SK-N-SH (cell line): Measurements from ENCODE around the gene DDX24. TPM values are rescaled to one million over a fixed set of nuclear protein-coding genes. Genes with fewer than 3 reads are reported as not detected.

Source experiments
- CTCF ChIA-PET: fragments of 300-600, 350-600 bp; formaldehyde crosslinking; extraction: SDS; loops from one replicate; lab custom pipeline; 2021; lab: Yijun Ruan, JAX
- POLR2A ChIA-PET: fragments of 350-600 bp; sonication (Branson Sonifier 250); formaldehyde crosslinking; extraction: SDS; loops from one replicate; lab custom pipeline; 2020; ENCODE audit warnings: antibody characterized with exemption, inconsistent platforms; lab: Yijun Ruan, JAX
- DNase-seq: peaks from one replicate; pipeline ENCODE4 v3.0.0; 2012
- H2AFZ ChIP-seq: fragments of 200-600 bp; sonication (generic); 2 replicates; pipeline ENCODE4 v1.8.1; 2016; ENCODE audit warnings: antibody characterized with exemption, mild to moderate bottlenecking, low read depth
- H3F3A ChIP-seq: fragments of 200-600 bp; sonication (generic); replicated peaks from 2 replicates; pipeline ENCODE3; 2016; ENCODE audit warnings: antibody characterized with exemption, mild to moderate bottlenecking; ENCODE audit not compliant: insufficient read depth
- H3K27ac ChIP-seq, 2 experiments: fragments of 200-500 bp in 1 of 2; fragments of 200-600 bp in 1 of 2; sonication (Bioruptor generic) in 1 of 2; sonication (generic), shearing (Covaris generic) in 1 of 2; 2 replicates each; pipeline versions ENCODE4 v1.5.1 to v1.6.1; 2014 to 2016; ENCODE audit warnings: low read depth in 2 of 2, inconsistent platforms in 1 of 2, low read length in 1 of 2, mild to moderate bottlenecking in 1 of 2, mixed read lengths in 1 of 2
- H3K27me3 ChIP-seq: fragments of 200-600 bp; sonication (generic), shearing (Covaris generic); 2 replicates; pipeline ENCODE4 v1.6.1; 2016; ENCODE audit warnings: mixed run types; ENCODE audit not compliant: insufficient read depth
- H3K36me3 ChIP-seq, 2 experiments: fragments of 200-500 bp in 1 of 2; fragments of 200-600 bp in 1 of 2; sonication (Bioruptor generic) in 1 of 2; sonication (generic) in 1 of 2; replicated peaks in 1 of 2; 2 replicates each; pipeline versions ENCODE3 to v1.5.1; 2014 to 2016; ENCODE audit warnings: low read length in 1 of 2, mild to moderate bottlenecking in 1 of 2; ENCODE audit not compliant: insufficient read depth in 2 of 2, control insufficient read depth in 1 of 2
- H3K4me1 ChIP-seq, 2 experiments: fragments of 200-500 bp in 1 of 2; fragments of 200-600 bp in 1 of 2; sonication (Bioruptor generic) in 1 of 2; sonication (generic), shearing (Covaris generic) in 1 of 2; 2 replicates each; pipeline versions ENCODE4 v1.5.1 to v1.6.1; 2014 to 2016; ENCODE audit warnings: low read depth in 1 of 2, low read length in 1 of 2, mixed run types in 1 of 2; ENCODE audit not compliant: insufficient read depth in 2 of 2, control insufficient read depth in 1 of 2
- H3K4me2 ChIP-seq: fragments of 200-600 bp; sonication (generic), shearing (Covaris generic); 2 replicates; pipeline ENCODE4 v1.6.1; 2017; ENCODE audit warnings: mixed run types
- H3K4me3 ChIP-seq, 2 experiments: fragments of 200-500 bp in 1 of 2; fragments of 200-600 bp in 1 of 2; sonication (Bioruptor generic) in 1 of 2; sonication (generic), shearing (Covaris generic) in 1 of 2; 2 replicates each; pipeline versions ENCODE4 v1.5.1 to v1.8.1; 2014 to 2016; ENCODE audit warnings: low read depth in 2 of 2, inconsistent platforms in 1 of 2, low read length in 1 of 2, mild to moderate bottlenecking in 1 of 2, mixed read lengths in 1 of 2, moderate library complexity in 1 of 2
- H3K79me2 ChIP-seq: fragments of 200-600 bp; sonication (generic); 2 replicates; pipeline ENCODE4 v1.8.1; 2017; ENCODE audit warnings: mild to moderate bottlenecking; ENCODE audit not compliant: insufficient read depth
- H3K9ac ChIP-seq: fragments of 200-600 bp; sonication (generic); 2 replicates; pipeline ENCODE4 v1.6.1; 2017; ENCODE audit warnings: mixed run types
- H3K9me2 ChIP-seq: fragments of 200-600 bp; sonication (generic); 2 replicates; pipeline ENCODE4 v1.6.1; 2017; ENCODE audit warnings: mixed run types
- H3K9me3 ChIP-seq: fragments of 200-600 bp; sonication (generic); 2 replicates; pipeline ENCODE4 v1.6.1; 2017; ENCODE audit warnings: mixed run types, mild to moderate bottlenecking, moderate library complexity
- H4K20me1 ChIP-seq: fragments of 200-600 bp; sonication (generic); 2 replicates; pipeline ENCODE4 v1.6.1; 2017; ENCODE audit warnings: mild to moderate bottlenecking, mixed run types; ENCODE audit not compliant: insufficient read depth
- CHD2 ChIP-seq: fragments of 150-350 bp; IDR thresholded peaks from 2 replicates; pipeline ENCODE4 v1.6.1; 2018; ENCODE audit warnings: low read length; ENCODE audit not compliant: partially characterized antibody
- EP300 ChIP-seq, 2 experiments: IDR thresholded peaks; 2 replicates each; pipeline versions ENCODE4 v1.4.0 to v1.6.1; 2012; ENCODE audit warnings: borderline replicate concordance in 1 of 2, low read depth in 1 of 2, low read length in 1 of 2
- EZH2phosphoT487 ChIP-seq: fragments of 200-600 bp; sonication (generic); IDR thresholded peaks from 2 replicates; pipeline ENCODE4 v1.6.1; 2017; ENCODE audit warnings: low read depth, mixed run types, mild to moderate bottlenecking, antibody characterized with exemption, moderate library complexity, borderline replicate concordance
- GATA2 ChIP-seq: sonication (generic); formaldehyde crosslinking; IDR thresholded peaks from 2 replicates; pipeline ENCODE4 v1.5.0; 2020; ENCODE audit warnings: mild to moderate bottlenecking, missing genetic modification reagents
- JUND ChIP-seq: IDR thresholded peaks from 2 replicates; pipeline ENCODE4 v1.4.0; 2012
- MEF2A ChIP-seq: IDR thresholded peaks from 2 replicates; pipeline ENCODE4 v1.4.0; 2012; ENCODE audit warnings: low read depth, borderline replicate concordance
- MXI1 ChIP-seq: IDR thresholded peaks from 2 replicates; pipeline ENCODE4 v1.6.1; 2012; ENCODE audit warnings: mild to moderate bottlenecking, low read depth, low read length, improper control_type of control experiment
- NFIC ChIP-seq: IDR thresholded peaks from 2 replicates; pipeline ENCODE4 v1.4.0; 2012; ENCODE audit warnings: borderline replicate concordance
- NRF1 ChIP-seq: IDR thresholded peaks from 2 replicates; pipeline ENCODE4 v1.6.1; 2012; ENCODE audit warnings: low read depth, mild to moderate bottlenecking, low read length
- PBX3 ChIP-seq: IDR thresholded peaks from 2 replicates; pipeline ENCODE4; 2012
- RAD21 ChIP-seq: IDR thresholded peaks from 2 replicates; pipeline ENCODE4 v1.6.1; 2012; ENCODE audit warnings: mild to moderate bottlenecking, low read length
- RFX5 ChIP-seq: IDR thresholded peaks from 2 replicates; pipeline ENCODE4 v1.6.1; 2012; ENCODE audit warnings: mild to moderate bottlenecking, improper control_type of control experiment, low read length
- SIN3A ChIP-seq: IDR thresholded peaks from 2 replicates; pipeline ENCODE4 v1.6.1; 2012; ENCODE audit warnings: low read depth, mild to moderate bottlenecking, low read length, moderate library complexity, borderline replicate concordance
- TAF1 ChIP-seq: IDR thresholded peaks from 2 replicates; pipeline ENCODE4 v1.6.1; 2012; ENCODE audit warnings: low read depth, mild to moderate bottlenecking, low read length, moderate library complexity, borderline replicate concordance
- TCF12 ChIP-seq: IDR thresholded peaks from 2 replicates; pipeline ENCODE4 v1.4.0; 2012
- YY1 ChIP-seq: IDR thresholded peaks from 2 replicates; pipeline ENCODE4 v1.4.0; 2012; ENCODE audit warnings: low read depth, mild to moderate bottlenecking
- WGBS: methylation state at CpG from one replicate; pipeline ENCODE4 v1.1.6; 2017; ENCODE audit warnings: low lambda C conversion rate; 5-methylcytosine and 5-hydroxymethylcytosine counted together
- polyA plus RNA-seq, 3 experiments: library from polyadenylated mRNA; depleted of rRNA; stranded (reverse); fragments of >200 nt; gene quantifications; 2 replicates each; pipeline ENCODE4 v1.2.3, GENCODE V29; 2012
- TF ChIP-seq, protein P1 (sequence below): fragments of 150-350 bp; IDR thresholded peaks from 2 replicates; pipeline ENCODE4 v1.6.1; 2016; ENCODE audit warnings: mild to moderate bottlenecking, low read depth, low read length
- TF ChIP-seq, protein P2 (sequence below): IDR thresholded peaks from 2 replicates; pipeline ENCODE4 v1.6.1; 2012; ENCODE audit warnings: mild to moderate bottlenecking, low read depth, low read length, moderate library complexity

DDX24 gene
- polyA plus RNA-seq, 1 of the 3 experiments (the other 2 are of a cell fraction) = 108 TPM

DNA sequence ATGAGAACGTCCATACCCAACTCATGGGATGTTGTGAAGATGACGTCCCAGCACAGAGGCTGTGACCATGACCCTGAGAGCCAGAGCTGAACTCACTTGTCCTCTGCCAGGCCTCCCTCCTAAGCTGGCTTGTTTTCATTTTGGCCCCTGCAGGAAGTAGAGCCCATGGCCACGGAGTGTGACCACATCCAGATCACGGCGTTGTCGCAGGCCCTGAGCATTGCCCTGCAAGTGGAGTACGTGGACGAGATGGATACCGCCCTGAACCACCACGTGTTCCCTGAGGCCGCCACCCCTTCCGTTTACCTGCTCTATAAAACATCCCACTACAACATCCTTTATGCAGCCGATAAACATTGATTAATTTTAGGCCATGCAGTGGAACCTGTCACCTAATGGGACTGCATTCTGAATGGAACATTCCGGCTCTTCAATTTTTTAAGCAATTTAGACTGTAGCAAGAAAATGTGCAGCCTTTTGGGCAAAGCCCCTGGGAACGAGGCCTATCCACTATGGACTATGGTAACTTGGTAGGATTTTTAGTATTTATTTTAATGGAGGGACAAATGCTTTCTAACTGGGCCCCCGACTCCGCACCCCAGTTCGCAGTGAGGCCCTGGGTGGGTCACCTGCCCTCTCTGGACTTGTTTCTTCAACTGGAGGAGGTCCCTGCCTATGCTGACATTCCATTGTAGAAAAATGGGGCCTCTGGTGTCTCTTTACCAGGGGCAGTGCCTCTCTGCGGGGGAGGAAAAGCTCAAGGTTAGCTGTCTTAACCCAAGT lies 35.2 kb downstream of the DDX24 start:
- 94% methylated on average over 14 of the region's 19 CpGs for WGBS

More for the DNA sequence above, 35.2 kb downstream of the DDX24 start:
- H3K4me2 ChIP-seq = no peak overlapping the region
- H3K4me3 ChIP-seq = no peak overlapping the region
- peaks cover 0 to 15% of the 10 kb centered on the region in 2 experiments; a peak in 2 of 4 replicates for H3K4me1 ChIP-seq
- no peak overlapping the region for H2AFZ ChIP-seq
- no peaks in the 10 kb centered on the region for H3K79me2 ChIP-seq
- TF ChIP-seq SIN3A = no peak
- no peak for TF ChIP-seq CHD2
- no peak for TF ChIP-seq TAF1
- no peak for TF ChIP-seq EP300 (IDR thresholded peaks at IDR 0.05; ENCODE audit: borderline replicate concordance in 1 of 2, low read depth in 1 of 2, low read length in 1 of 2)
- TF ChIP-seq NRF1 = no peak
- TF ChIP-seq RAD21 = no peak
- no peak for TF ChIP-seq PBX3
- no peak for TF ChIP-seq YY1
- no peak for TF ChIP-seq JUND
- TF ChIP-seq, protein P1, sequence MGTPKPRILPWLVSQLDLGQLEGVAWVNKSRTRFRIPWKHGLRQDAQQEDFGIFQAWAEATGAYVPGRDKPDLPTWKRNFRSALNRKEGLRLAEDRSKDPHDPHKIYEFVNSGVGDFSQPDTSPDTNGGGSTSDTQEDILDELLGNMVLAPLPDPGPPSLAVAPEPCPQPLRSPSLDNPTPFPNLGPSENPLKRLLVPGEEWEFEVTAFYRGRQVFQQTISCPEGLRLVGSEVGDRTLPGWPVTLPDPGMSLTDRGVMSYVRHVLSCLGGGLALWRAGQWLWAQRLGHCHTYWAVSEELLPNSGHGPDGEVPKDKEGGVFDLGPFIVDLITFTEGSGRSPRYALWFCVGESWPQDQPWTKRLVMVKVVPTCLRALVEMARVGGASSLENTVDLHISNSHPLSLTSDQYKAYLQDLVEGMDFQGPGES = no peak
- TF ChIP-seq, protein P2, sequence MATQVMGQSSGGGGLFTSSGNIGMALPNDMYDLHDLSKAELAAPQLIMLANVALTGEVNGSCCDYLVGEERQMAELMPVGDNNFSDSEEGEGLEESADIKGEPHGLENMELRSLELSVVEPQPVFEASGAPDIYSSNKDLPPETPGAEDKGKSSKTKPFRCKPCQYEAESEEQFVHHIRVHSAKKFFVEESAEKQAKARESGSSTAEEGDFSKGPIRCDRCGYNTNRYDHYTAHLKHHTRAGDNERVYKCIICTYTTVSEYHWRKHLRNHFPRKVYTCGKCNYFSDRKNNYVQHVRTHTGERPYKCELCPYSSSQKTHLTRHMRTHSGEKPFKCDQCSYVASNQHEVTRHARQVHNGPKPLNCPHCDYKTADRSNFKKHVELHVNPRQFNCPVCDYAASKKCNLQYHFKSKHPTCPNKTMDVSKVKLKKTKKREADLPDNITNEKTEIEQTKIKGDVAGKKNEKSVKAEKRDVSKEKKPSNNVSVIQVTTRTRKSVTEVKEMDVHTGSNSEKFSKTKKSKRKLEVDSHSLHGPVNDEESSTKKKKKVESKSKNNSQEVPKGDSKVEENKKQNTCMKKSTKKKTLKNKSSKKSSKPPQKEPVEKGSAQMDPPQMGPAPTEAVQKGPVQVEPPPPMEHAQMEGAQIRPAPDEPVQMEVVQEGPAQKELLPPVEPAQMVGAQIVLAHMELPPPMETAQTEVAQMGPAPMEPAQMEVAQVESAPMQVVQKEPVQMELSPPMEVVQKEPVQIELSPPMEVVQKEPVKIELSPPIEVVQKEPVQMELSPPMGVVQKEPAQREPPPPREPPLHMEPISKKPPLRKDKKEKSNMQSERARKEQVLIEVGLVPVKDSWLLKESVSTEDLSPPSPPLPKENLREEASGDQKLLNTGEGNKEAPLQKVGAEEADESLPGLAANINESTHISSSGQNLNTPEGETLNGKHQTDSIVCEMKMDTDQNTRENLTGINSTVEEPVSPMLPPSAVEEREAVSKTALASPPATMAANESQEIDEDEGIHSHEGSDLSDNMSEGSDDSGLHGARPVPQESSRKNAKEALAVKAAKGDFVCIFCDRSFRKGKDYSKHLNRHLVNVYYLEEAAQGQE = no peak
- no peak for TF ChIP-seq EZH2phosphoT487
- no peak for TF ChIP-seq MXI1
- no peak for TF ChIP-seq NFIC
- no peak for TF ChIP-seq MEF2A
- no peak for TF ChIP-seq GATA2 (CRISPR knock-in tag)
- TF ChIP-seq RFX5 = no peak
- no peak for TF ChIP-seq TCF12
- H4K20me1 ChIP-seq = no peaks in the 10 kb centered on the region
- POLR2A ChIA-PET = no interaction called here
- no peak overlapping the region; a peak in 1 of 4 replicates for H3K27ac ChIP-seq
- H3F3A ChIP-seq = no peaks in the 10 kb centered on the region
- DNase-seq = no peak
- no peak overlapping the region for H3K9ac ChIP-seq
- CTCF ChIA-PET = interaction anchor here (0.8 to 8.1 kb wide), 4 partner anchors 8 to 92 kb away, joined by 3 to 74 read pairs (median 6); no protein-coding TSS in a partner anchor
- H3K36me3 ChIP-seq = peaks cover 13 to 71% of the 10 kb centered on the region in 2 experiments
- H3K9me3 ChIP-seq = no peaks in the 10 kb centered on the region
- H3K9me2 ChIP-seq = no peaks in the 10 kb centered on the region
- H3K27me3 ChIP-seq = no peaks in the 10 kb centered on the region
